Breast epithelium (tissue), 3 donors: ENCODE results near the gene CEP250.

Experiments used
- CTCF ChIP-seq, 3 donors: fragments of 450-650 bp; IDR thresholded peaks; one replicate each; pipeline ENCODE4 v1.5.1; 2016 to 2017; ENCODE audit warnings: antibody characterized with exemption in 3 of 3, mild to moderate bottlenecking in 3 of 3, moderate library complexity in 3 of 3
- POLR2A ChIP-seq: fragments of 450-650 bp; IDR thresholded peaks from one replicate; pipeline ENCODE4 v1.6.1; 2016; ENCODE audit warnings: antibody characterized with exemption, mild to moderate bottlenecking, moderate library complexity

DNA sequence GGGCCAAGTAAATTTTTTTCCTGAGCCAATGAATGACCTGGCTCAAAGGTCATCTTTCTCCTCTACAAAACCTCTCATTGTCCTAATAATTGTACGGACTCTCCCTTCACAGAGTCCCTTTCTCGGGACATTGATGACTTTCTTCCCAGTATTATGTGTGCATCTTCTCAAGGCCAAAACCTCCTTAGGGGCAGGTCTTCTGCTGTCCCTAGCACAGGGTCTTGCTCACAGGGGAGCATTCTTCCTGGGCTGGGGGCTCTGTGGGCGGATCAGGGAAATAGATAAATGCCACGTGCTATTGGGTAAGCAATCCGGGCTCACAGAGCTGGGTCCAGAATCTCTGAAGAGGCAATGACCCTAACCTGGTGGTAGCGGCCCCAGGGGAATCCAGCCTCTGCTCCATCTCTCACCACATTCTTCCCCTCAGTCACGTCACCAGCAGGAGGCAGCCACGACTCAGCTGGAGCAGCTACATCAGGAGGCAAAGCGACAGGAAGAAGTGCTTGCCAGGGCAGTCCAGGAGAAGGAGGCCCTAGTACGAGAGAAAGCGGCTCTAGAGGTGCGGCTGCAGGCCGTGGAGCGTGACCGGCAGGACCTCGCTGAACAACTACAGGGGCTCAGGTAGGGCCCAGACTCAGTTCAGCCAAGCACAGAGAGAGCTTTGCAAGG lies 23.5 kb downstream of the CEP250 start:
- no peak for TF ChIP-seq POLR2A
- TF ChIP-seq CTCF (IDR thresholded peaks at IDR 0.05) = no peak
